Epithelial cell of proximal tubule (primary cell): Measurements from ENCODE around the gene IGSF9. TPM values are rescaled to one million over a fixed set of nuclear protein-coding genes. Genes with fewer than 3 reads are reported as not detected.
A peak's percentile ranks its signal among the peaks of the same experiment; 100 is the strongest.

ENCODE experiments used
- DNase-seq: peaks from one replicate; pipeline ENCODE4 v3.0.0-alpha.2; 2011; ENCODE audit warnings: low read depth
- H3K4me3 ChIP-seq: 2 replicates; pipeline ENCODE4 v1.5.1; 2011; ENCODE audit warnings: low read depth, mild to moderate bottlenecking, low read length
- CTCF ChIP-seq: conservative IDR thresholded peaks from 2 replicates; pipeline ENCODE4 v1.5.1; 2012; ENCODE audit warnings: low read depth, mild to moderate bottlenecking, low read length
- total RNA-seq: library from RNA; depleted of rRNA; stranded (reverse); fragments of >200 nt; gene quantifications from 2 replicates; pipeline ENCODE4 v1.2.3, GENCODE V29; 2015

The IGSF9 gene
- total RNA-seq, 1 donor from 2014 or later = 1.4 TPM

- TF ChIP-seq CTCF = no peak
- H3K4me3 ChIP-seq = no peak overlapping the region
- no peak for DNase-seq
Measured at GRCh38 chr1:159938905-159939677, 6.3 kb downstream of the IGSF9 start.

- H3K4me3 ChIP-seq = no peak overlapping the region
- TF ChIP-seq CTCF = no peak
- DNase-seq = no peak
Measured at GRCh38 chr1:159938211-159938852, 7.1 kb downstream of the IGSF9 start.

- no peak for TF ChIP-seq CTCF
- DNase-seq = no peak
- no peak overlapping the region for H3K4me3 ChIP-seq
Measured at GRCh38 chr1:159937054-159937750, 8.2 kb downstream of the IGSF9 start.

- H3K4me3 ChIP-seq = no peak overlapping the region
- DNase-seq = no peak
- peak; percentile 94 for TF ChIP-seq CTCF
Measured at GRCh38 chr1:159936273-159936904, 9.0 kb downstream of the IGSF9 start.

- H3K4me3 ChIP-seq = no peak overlapping the region
- TF ChIP-seq CTCF = no peak
- no peak for DNase-seq
Measured at GRCh38 chr1:159935719-159936272, 9.6 kb downstream of the IGSF9 start.

- no peak for TF ChIP-seq CTCF
- no peak overlapping the region for H3K4me3 ChIP-seq
- no peak for DNase-seq
Measured at GRCh38 chr1:159935305-159935704, 10.1 kb downstream of the IGSF9 start.
